HepG2 (cell line): ENCODE measurements around the gene ZNF264. TPM values are rescaled to one million over a fixed set of nuclear protein-coding genes. Genes with fewer than 3 reads are reported as not detected.

Experiments
- GABPA ChIP-seq, 2 experiments: IDR thresholded peaks; 2 replicates each; pipeline ENCODE4 v1.6.1; 2011 to 2016; ENCODE audit warnings: low read depth in 2 of 2, low read length in 1 of 2, missing biosample characterization in 1 of 2, missing genetic modification characterization in 1 of 2
- KAT7 ChIP-seq: IDR thresholded peaks from 2 replicates; pipeline ENCODE4 v1.6.1; 2018; ENCODE audit warnings: borderline replicate concordance, missing compliant biosample characterization
- MTA1 ChIP-seq: sonication (generic); formaldehyde crosslinking; IDR thresholded peaks from 2 replicates; pipeline ENCODE4 v1.4.0; 2020; ENCODE audit warnings: missing genetic modification reagents, mild to moderate bottlenecking, borderline replicate concordance
- NFKBIZ ChIP-seq: IDR thresholded peaks from 2 replicates; pipeline ENCODE4 v1.6.1; 2018; ENCODE audit warnings: missing genetic modification reagents, missing compliant biosample characterization
- SMAD3 ChIP-seq: sonication (generic); formaldehyde crosslinking; IDR thresholded peaks from 2 replicates; pipeline ENCODE4 v1.4.0; 2020; ENCODE audit warnings: missing genetic modification reagents
- SMARCE1 ChIP-seq: fragments of 450-650 bp; IDR thresholded peaks from 2 replicates; pipeline ENCODE4 v1.6.1; 2017; ENCODE audit warnings: borderline replicate concordance
- ZBTB21 ChIP-seq: sonication (generic); formaldehyde crosslinking; IDR thresholded peaks from 2 replicates; pipeline ENCODE4 v1.4.0; 2020; ENCODE audit warnings: missing genetic modification reagents
- ZNF333 ChIP-seq: sonication (generic); formaldehyde crosslinking; IDR thresholded peaks from 2 replicates; pipeline ENCODE4 v1.4.0; 2020; ENCODE audit warnings: mild to moderate bottlenecking, missing genetic modification reagents, borderline replicate concordance
- ZNF441 ChIP-seq: sonication (generic); formaldehyde crosslinking; IDR thresholded peaks from 2 replicates; pipeline ENCODE4 v1.7.0; 2021; ENCODE audit warnings: missing genetic modification reagents, borderline replicate concordance
- ZNF615 ChIP-seq: sonication (generic); formaldehyde crosslinking; IDR thresholded peaks from 2 replicates; pipeline ENCODE4 v1.5.0; 2020; ENCODE audit warnings: mild to moderate bottlenecking, missing genetic modification reagents, borderline replicate concordance
- ZNF644 ChIP-seq: IDR thresholded peaks from 2 replicates; pipeline ENCODE4 v1.6.1; 2016; ENCODE audit warnings: low read depth
- ZNF792 ChIP-seq: IDR thresholded peaks from 2 replicates; pipeline ENCODE4 v1.6.1; 2016
- polyA plus RNA-seq, 8 experiments: library from polyadenylated mRNA; depleted of rRNA in 3 of 8; stranded (reverse) in 7 of 8; unstranded in 1 of 8; fragments of >200 nt; fragmentation: Illumina TruSeq in 4 of 8; extraction: Trizol in 4 of 8; gene quantifications; 2 replicates each; pipeline versions ENCODE4 v1.2.1 to v1.2.3, GENCODE V29; 2011 to 2016; ENCODE audit warnings: low read depth in 4 of 8, missing spikeins in 1 of 8, mixed read lengths in 1 of 8; ENCODE audit not compliant: insufficient read depth in 1 of 8
- total RNA-seq, 5 experiments: library from RNA; depleted of rRNA; stranded (reverse); fragments of >200 nt; fragmentation: Illumina TruSeq; extraction: Trizol; gene quantifications; 2 replicates each; pipeline ENCODE4 v1.2.3, GENCODE V29; 2016; ENCODE audit warnings: low read depth in 1 of 5
- TF ChIP-seq, protein P1 (sequence below), 2 experiments: sonication (generic) in 1 of 2; formaldehyde crosslinking in 1 of 2; IDR thresholded peaks; 2 replicates each; pipeline versions ENCODE4 v1.6.1 to v1.9.0; 2014 to 2022; ENCODE audit warnings: antibody characterized with exemption in 1 of 2, borderline replicate concordance in 1 of 2, inconsistent platforms in 1 of 2, low read depth in 1 of 2, missing genetic modification reagents in 1 of 2
- TF ChIP-seq, protein P2 (sequence below): sonication (generic); formaldehyde crosslinking; IDR thresholded peaks from 2 replicates; pipeline ENCODE4 v1.4.0; 2020; ENCODE audit warnings: mild to moderate bottlenecking, missing genetic modification reagents
- TF ChIP-seq, protein P3 (sequence below), 2 experiments: sonication (generic) in 1 of 2; formaldehyde crosslinking in 1 of 2; IDR thresholded peaks; 2 replicates each; pipeline versions ENCODE4 v1.5.1 to v1.6.1; 2011 to 2020; ENCODE audit warnings: borderline replicate concordance in 1 of 2, low read depth in 1 of 2, low read length in 1 of 2, mild to moderate bottlenecking in 1 of 2, missing genetic modification reagents in 1 of 2, moderate library complexity in 1 of 2
- TF ChIP-seq, protein P4 (sequence below): sonication (generic); formaldehyde crosslinking; IDR thresholded peaks from 2 replicates; pipeline ENCODE4 v1.4.0; 2020; ENCODE audit warnings: missing genetic modification reagents
- TF ChIP-seq, protein P5 (sequence below): sonication (generic); formaldehyde crosslinking; IDR thresholded peaks from 2 replicates; pipeline ENCODE4 v1.5.1; 2020; ENCODE audit warnings: missing genetic modification reagents, mild to moderate bottlenecking, borderline replicate concordance

Gene ZNF264
- total and polyA plus RNA-seq, 2 of the 13 experiments (the other 11 are each of a cell fraction or from before 2014, with no cell fraction given): 3.5 to 17.6 TPM

DNA sequence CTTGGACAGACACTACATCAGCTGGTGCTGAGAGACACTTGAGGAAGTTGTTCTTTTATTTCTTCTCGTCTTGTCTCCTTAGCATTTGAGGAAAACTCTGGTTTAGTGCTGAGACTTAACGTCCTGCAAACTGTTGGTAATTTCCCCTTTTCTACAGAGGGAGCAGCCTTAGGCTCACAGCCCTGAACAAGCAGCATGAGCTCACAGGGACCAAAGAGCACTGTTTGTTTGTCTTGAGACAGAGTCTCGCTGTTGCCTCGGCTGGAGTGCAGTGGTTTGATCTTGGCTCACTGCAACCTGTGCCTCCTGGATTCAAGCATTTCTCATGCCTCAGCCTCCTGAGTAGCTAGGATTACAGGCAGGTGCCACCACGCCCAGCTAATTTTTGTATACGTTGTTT is 54.7 kb downstream of the ZNF264 start (continued):
- TF ChIP-seq, protein P1, sequence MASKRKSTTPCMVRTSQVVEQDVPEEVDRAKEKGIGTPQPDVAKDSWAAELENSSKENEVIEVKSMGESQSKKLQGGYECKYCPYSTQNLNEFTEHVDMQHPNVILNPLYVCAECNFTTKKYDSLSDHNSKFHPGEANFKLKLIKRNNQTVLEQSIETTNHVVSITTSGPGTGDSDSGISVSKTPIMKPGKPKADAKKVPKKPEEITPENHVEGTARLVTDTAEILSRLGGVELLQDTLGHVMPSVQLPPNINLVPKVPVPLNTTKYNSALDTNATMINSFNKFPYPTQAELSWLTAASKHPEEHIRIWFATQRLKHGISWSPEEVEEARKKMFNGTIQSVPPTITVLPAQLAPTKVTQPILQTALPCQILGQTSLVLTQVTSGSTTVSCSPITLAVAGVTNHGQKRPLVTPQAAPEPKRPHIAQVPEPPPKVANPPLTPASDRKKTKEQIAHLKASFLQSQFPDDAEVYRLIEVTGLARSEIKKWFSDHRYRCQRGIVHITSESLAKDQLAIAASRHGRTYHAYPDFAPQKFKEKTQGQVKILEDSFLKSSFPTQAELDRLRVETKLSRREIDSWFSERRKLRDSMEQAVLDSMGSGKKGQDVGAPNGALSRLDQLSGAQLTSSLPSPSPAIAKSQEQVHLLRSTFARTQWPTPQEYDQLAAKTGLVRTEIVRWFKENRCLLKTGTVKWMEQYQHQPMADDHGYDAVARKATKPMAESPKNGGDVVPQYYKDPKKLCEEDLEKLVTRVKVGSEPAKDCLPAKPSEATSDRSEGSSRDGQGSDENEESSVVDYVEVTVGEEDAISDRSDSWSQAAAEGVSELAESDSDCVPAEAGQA (IDR thresholded peaks at IDR 0.05; ENCODE audit: low read depth): no peak
- TF ChIP-seq, protein P1 (CRISPR knock-in tag; IDR thresholded peaks at IDR 0.05; ENCODE audit: borderline replicate concordance): no peak
- TF ChIP-seq MTA1 (CRISPR knock-in tag) (no peak), ZNF792 (CRISPR knock-in tag) (peak; percentile 47; the same call in 1 of the 2 replicates), ZNF333 (CRISPR knock-in tag) (no peak), GABPA (IDR thresholded peaks at IDR 0.05; ENCODE audit: low read depth, low read length) (no peak), GABPA (CRISPR knock-in tag; IDR thresholded peaks at IDR 0.05; ENCODE audit: low read depth) (peak; percentile 41), SMAD3 (no peak), ZNF615 (CRISPR knock-in tag) (no peak), SMARCE1 (no peak), NFKBIZ (no peak), ZNF441 (CRISPR knock-in tag) (no peak), ZBTB21 (CRISPR knock-in tag) (no peak), KAT7 (0 out of 2 replicates have a peak, but pooled peaks have one; percentile 42), ZNF644 (CRISPR knock-in tag) (no peak)
- TF ChIP-seq, protein P2, sequence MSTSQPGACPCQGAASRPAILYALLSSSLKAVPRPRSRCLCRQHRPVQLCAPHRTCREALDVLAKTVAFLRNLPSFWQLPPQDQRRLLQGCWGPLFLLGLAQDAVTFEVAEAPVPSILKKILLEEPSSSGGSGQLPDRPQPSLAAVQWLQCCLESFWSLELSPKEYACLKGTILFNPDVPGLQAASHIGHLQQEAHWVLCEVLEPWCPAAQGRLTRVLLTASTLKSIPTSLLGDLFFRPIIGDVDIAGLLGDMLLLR (CRISPR knock-in tag): no peak
- TF ChIP-seq, protein P3, sequence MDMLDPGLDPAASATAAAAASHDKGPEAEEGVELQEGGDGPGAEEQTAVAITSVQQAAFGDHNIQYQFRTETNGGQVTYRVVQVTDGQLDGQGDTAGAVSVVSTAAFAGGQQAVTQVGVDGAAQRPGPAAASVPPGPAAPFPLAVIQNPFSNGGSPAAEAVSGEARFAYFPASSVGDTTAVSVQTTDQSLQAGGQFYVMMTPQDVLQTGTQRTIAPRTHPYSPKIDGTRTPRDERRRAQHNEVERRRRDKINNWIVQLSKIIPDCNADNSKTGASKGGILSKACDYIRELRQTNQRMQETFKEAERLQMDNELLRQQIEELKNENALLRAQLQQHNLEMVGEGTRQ (IDR thresholded peaks at IDR 0.05; ENCODE audit: low read depth, low read length): no peak
- TF ChIP-seq, protein P3 (CRISPR knock-in tag; IDR thresholded peaks at IDR 0.05; ENCODE audit: borderline replicate concordance): no peak
- TF ChIP-seq, protein P4, sequence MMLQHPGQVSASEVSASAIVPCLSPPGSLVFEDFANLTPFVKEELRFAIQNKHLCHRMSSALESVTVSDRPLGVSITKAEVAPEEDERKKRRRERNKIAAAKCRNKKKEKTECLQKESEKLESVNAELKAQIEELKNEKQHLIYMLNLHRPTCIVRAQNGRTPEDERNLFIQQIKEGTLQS (CRISPR knock-in tag): 0 out of 2 replicates have a peak, but pooled peaks have one; percentile 47
- TF ChIP-seq, protein P5, sequence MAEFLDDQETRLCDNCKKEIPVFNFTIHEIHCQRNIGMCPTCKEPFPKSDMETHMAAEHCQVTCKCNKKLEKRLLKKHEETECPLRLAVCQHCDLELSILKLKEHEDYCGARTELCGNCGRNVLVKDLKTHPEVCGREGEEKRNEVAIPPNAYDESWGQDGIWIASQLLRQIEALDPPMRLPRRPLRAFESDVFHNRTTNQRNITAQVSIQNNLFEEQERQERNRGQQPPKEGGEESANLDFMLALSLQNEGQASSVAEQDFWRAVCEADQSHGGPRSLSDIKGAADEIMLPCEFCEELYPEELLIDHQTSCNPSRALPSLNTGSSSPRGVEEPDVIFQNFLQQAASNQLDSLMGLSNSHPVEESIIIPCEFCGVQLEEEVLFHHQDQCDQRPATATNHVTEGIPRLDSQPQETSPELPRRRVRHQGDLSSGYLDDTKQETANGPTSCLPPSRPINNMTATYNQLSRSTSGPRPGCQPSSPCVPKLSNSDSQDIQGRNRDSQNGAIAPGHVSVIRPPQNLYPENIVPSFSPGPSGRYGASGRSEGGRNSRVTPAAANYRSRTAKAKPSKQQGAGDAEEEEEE: no peak
